AG04450 (cell line): ENCODE results near the gene FAM169A. TPM values are rescaled to one million over a fixed set of nuclear protein-coding genes. Genes with fewer than 3 reads are reported as not detected.
"Not testable (repeated sequence)": the region's sequence is repeated elsewhere in the genome, so short reads cannot be mapped to it uniquely, and the experiment has no call there.

Experiments
- CTCF ChIA-PET: fragments of 300-600, 350-600 bp; formaldehyde crosslinking; extraction: SDS; loops from one replicate; lab custom pipeline; 2022; ENCODE audit warnings: antibody characterized with exemption, inconsistent platforms; lab: Charles Lee
- POLR2A ChIA-PET: fragments of 350-600 bp; formaldehyde crosslinking; extraction: SDS; loops from one replicate; lab custom pipeline; 2021; ENCODE audit warnings: antibody characterized with exemption, inconsistent platforms; lab: Yijun Ruan, JAX
- DNase-seq: peaks from one replicate; pipeline ENCODE4 v3.0.0-alpha.2; 2011; ENCODE audit warnings: low read depth, low spot score
- H3K27ac ChIP-seq: one replicate; pipeline ENCODE4 v1.5.1; 2012; ENCODE audit warnings: low read depth, low read length, control low read depth
- H3K27me3 ChIP-seq: one replicate; pipeline ENCODE4 v1.6.0; 2012; ENCODE audit warnings: low read length; ENCODE audit not compliant: control insufficient read depth, insufficient read depth
- H3K4me3 ChIP-seq: 2 replicates; pipeline ENCODE4 v1.5.1; 2011; ENCODE audit warnings: mild to moderate bottlenecking, low read depth, low read length, control low read depth
- H3K9me3 ChIP-seq: 2 replicates; pipeline ENCODE4 v1.5.1; 2012; ENCODE audit warnings: low read length; ENCODE audit not compliant: control insufficient read depth, insufficient read depth
- polyA plus RNA-seq: library from polyadenylated mRNA; depleted of rRNA; stranded (reverse); fragments of >200 nt; gene quantifications from 2 replicates; pipeline ENCODE4 v1.2.3, GENCODE V29; 2011
- TF ChIP-seq, protein P1 (sequence below): IDR thresholded peaks from 2 replicates; pipeline ENCODE4 v1.5.1; 2011; ENCODE audit warnings: low read depth, low read length, control low read depth, inconsistent platforms

FAM169A gene
- polyA plus RNA-seq, 1 experiment: 0.05 TPM

DNA sequence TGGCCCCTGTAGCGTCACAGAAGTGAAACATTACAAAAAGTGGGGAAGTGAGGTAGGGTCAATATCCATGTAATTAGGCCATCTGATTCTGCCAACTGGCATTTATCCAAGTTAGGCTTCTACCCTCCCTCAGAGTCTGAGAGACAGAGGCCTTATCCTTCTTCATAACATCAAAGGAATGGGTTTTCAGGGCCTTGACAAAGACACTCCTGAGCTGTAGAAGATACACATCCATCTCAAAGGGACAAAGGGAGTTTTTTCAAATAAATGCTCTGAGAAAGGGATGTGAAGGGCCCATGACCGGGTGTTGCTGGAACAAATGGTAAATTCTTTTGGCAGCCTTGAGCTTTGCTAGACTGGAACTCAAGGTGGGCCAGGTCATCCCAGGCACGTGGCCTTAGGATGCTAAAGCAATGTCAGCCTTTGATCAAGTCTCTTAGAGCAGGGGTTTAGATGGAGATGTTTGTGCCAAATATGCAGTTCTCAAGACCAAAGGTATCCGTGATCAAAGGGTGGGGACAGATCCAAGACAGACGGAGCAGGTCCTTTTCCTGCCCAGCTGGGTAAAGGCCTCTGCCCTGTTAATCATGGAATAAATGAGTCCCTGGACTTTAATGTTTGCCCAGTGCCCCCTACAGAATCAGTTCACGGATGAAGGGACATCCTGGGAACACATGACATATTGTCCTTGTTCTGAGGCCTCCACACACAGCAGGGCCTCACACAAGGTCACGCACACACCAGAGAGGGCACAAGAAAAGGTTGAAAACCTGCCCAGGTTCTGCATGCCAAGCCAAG is 10.0 kb upstream of the FAM169A start:
- Histone ChIP-seq H3K9me3 (no peaks in the 10 kb centered on the region), H3K4me3 (no peak overlapping the region), H3K27me3 (no peaks in the 10 kb centered on the region), H3K27ac (no peak overlapping the region)
- POLR2A ChIA-PET: interaction anchor here (0.6 kb wide), 1 partner anchor 17 kb away, joined by 3 read pairs; no protein-coding TSS in a partner anchor
- CTCF ChIA-PET: no interaction called here
- DNase-seq: no peak
- TF ChIP-seq, protein P1, sequence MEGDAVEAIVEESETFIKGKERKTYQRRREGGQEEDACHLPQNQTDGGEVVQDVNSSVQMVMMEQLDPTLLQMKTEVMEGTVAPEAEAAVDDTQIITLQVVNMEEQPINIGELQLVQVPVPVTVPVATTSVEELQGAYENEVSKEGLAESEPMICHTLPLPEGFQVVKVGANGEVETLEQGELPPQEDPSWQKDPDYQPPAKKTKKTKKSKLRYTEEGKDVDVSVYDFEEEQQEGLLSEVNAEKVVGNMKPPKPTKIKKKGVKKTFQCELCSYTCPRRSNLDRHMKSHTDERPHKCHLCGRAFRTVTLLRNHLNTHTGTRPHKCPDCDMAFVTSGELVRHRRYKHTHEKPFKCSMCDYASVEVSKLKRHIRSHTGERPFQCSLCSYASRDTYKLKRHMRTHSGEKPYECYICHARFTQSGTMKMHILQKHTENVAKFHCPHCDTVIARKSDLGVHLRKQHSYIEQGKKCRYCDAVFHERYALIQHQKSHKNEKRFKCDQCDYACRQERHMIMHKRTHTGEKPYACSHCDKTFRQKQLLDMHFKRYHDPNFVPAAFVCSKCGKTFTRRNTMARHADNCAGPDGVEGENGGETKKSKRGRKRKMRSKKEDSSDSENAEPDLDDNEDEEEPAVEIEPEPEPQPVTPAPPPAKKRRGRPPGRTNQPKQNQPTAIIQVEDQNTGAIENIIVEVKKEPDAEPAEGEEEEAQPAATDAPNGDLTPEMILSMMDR: no peak

DNA sequence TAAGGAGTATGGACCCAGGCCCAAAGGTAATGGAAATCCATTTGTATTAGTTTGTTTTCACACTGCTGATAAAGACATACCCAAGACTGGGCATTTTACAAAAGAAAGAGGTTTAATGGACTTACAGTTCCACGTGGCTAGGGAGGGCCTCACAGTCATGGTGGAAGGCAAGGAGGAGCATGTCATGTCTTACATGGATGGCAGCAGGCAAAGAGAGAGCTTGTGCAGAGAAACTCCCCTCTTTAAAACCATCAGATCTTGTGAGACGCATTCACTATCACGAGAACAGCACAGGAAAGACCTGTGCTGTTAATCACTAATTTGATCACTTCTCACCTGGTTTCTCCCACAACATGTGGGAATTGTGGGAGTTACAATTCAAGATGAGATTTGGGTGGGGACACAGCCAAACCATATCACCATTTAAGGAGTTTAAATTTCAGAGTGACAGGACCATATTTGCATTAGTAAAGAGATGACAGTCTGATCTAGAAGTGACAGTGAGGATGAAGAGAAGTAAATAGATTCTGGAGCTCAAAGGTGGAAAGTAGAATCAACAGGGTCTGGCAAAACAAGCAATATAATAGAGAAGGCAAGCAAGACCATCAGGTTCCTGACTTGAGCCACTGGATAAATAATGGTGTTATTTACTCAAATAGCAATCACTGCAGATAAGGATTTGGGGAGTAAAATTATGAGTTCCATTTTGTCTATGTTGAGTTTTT is 7.5 kb upstream of the FAM169A start:
- no peak for DNase-seq
- H3K27me3 ChIP-seq: peaks cover under 1% of the 10 kb centered on the region
- H3K9me3 ChIP-seq: no peaks in the 10 kb centered on the region
- no peak overlapping the region for H3K27ac ChIP-seq
- no peak overlapping the region for H3K4me3 ChIP-seq
- ChIA-PET POLR2A (no interaction called here), CTCF (no interaction called here)
- TF ChIP-seq, protein P1: no peak

DNA sequence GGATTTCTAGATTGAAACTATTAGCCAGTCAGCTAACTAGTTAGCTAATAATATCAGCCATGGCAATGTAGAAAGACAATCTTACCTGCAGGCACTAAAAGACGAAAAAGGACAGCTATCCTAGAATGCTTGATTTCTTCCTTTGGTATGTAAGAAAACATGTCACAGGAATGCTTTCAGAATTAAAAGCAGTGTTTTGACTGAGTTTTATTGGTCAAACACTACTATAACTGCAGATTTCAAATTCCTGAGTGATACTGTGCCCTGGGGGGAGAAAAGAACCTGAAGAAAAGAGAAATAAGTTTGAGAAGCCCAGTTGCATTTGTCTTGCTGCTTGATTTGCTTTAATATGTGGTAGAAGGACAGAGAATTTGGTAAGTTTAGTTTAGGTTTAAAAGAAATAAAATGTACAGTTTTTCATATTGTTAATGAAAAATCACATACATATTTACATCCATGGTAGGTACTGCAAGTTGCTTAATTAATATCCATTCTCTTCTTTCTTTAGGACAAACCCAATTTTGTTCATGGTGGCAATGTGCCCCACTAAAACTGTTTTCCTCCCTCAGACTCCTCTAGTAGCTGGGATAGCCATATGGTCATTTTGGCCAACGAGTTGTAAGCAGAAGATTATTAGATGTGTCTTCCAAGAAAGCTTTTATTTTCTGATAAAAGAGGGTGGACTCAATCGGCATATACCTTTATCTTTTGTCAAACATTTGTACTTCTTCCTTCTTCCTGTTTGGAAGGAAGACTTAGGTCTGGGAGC is 4.3 kb upstream of the FAM169A start:
- CTCF ChIA-PET: no interaction called here
- peaks cover 20% of the 10 kb centered on the region for H3K27me3 ChIP-seq

DNA sequence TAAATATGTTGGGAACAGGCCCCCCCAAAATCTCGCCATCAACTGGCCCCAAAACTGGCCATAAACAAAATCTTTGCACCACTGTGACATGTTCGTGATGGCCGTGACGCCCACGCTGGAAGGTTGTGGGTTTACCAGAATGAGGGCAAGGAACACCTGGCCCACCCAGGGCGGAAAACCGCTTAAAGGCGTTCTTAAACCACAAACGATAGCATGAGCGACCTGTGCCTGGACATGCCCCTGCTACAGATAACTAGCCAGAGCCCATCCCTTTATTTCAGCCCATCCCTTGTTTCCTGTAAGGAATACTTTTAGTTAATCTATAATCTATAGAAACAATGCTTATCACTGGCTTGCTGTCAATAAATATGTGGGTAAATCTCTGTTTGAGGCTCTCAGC is 3.2 kb upstream of the FAM169A start:
- H3K9me3 ChIP-seq, DNase-seq, H3K4me3 ChIP-seq, CTCF ChIA-PET, POLR2A ChIA-PET, H3K27ac ChIP-seq: not testable (repeated sequence)
- peaks cover 31% of the 10 kb centered on the region for H3K27me3 ChIP-seq

More for the DNA sequence above, 4.3 kb upstream of the FAM169A start:
- Histone ChIP-seq H3K27ac (no peak overlapping the region), H3K9me3 (no peaks in the 10 kb centered on the region), H3K4me3 (no peak overlapping the region)
- POLR2A ChIA-PET: no interaction called here
- no peak for DNase-seq
- TF ChIP-seq, protein P1: no peak

DNA sequence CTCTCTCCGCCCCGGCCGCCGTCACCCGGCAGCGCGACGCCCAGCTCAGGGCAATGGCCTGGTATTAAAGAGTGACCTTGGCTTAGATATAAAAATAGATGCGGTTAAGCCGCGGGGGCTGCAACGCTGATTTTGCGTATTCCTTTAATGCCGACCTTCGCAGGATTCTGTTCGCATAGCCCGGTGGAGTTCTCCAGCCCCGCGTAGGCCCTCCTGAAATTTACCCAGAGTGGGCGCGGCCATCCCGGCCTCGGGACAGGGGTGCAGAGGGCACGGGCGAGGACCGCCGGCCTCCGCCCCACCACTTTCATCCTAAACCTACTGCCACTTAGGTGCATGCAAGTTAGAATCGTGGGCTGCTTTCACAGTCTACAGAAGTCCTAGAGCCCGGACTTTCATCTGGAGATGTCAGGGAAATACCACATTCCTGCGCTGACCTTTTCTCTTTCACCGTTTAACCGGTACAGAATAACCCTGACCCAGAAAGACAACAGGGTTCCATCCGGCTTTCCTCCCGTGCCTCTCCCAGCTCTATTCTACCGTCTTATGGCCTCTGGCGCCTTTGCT is 492 bp upstream of the FAM169A start:
- TF ChIP-seq, protein P1: no peak
- ChIA-PET POLR2A (no interaction called here), CTCF (no interaction called here)
- Histone ChIP-seq H3K4me3 (no peak overlapping the region), H3K27ac (no peak overlapping the region), H3K27me3 (peaks cover 43% of the 10 kb centered on the region), H3K9me3 (no peaks in the 10 kb centered on the region)
- no peak for DNase-seq
